ENCODE results near the gene LRRC36. TPM values are rescaled to one million over a fixed set of nuclear protein-coding genes. Genes with fewer than 3 reads are reported as not detected.
A peak's percentile ranks its signal among the peaks of the same experiment; 100 is the strongest.

The LRRC36 gene
- total and polyA plus RNA-seq, 9 of the 15 experiments (the other 6 are each of a cell fraction or from before 2014, with no cell fraction given), result 0.09 to 0.40 (median 0.17) TPM; not detected in 1

- TF ChIP-seq ZBTB26 (CRISPR knock-in tag; IDR thresholded peaks at IDR 0.05) (no peak), ZNF124 (CRISPR knock-in tag; IDR thresholded peaks at IDR 0.05) (no peak), ARID3A (IDR thresholded peaks at IDR 0.05; ENCODE audit: borderline replicate concordance, low read depth, low read length) (no peak), RBFOX2 (IDR thresholded peaks at IDR 0.05; ENCODE audit: low read depth, low read length) (peak; percentile 14), NFE2 (IDR thresholded peaks at IDR 0.05; ENCODE audit: low read depth) (peak; percentile 43; the same call in 1 of the 2 replicates), PATZ1 (CRISPR knock-in tag; IDR thresholded peaks at IDR 0.05; ENCODE audit: borderline replicate concordance) (no peak), ZBTB8A (IDR thresholded peaks at IDR 0.05; ENCODE audit: partially characterized antibody) (no peak), EGR1 (conservative IDR thresholded peaks at IDR 0.05) (no peak), NR2F6 (CRISPR knock-in tag; IDR thresholded peaks at IDR 0.05) (no peak), CBFB (CRISPR knock-in tag; IDR thresholded peaks at IDR 0.05) (0 out of 2 replicates have a peak, but pooled peaks have one; percentile 28), CHD1 (IDR thresholded peaks at IDR 0.05; ENCODE audit: low read length) (no peak), ASH1L (IDR thresholded peaks at IDR 0.05; ENCODE audit: borderline replicate concordance, low read depth, partially characterized antibody) (no peak), HDAC3 (IDR thresholded peaks at IDR 0.05; ENCODE audit: borderline replicate concordance, partially characterized antibody) (no peak), L3MBTL2 (IDR thresholded peaks at IDR 0.05) (peak; percentile 19; the same call in 1 of the 2 replicates), IFI16 (CRISPR knock-in tag; IDR thresholded peaks at IDR 0.05) (no peak), ELK3 (CRISPR knock-in tag; IDR thresholded peaks at IDR 0.05) (no peak), TFAM (CRISPR knock-in tag; conservative IDR thresholded peaks at IDR 0.05) (no peak), ZNF347 (CRISPR knock-in tag; IDR thresholded peaks at IDR 0.05; ENCODE audit: low read depth) (no peak)
- TF ChIP-seq, protein P1, sequence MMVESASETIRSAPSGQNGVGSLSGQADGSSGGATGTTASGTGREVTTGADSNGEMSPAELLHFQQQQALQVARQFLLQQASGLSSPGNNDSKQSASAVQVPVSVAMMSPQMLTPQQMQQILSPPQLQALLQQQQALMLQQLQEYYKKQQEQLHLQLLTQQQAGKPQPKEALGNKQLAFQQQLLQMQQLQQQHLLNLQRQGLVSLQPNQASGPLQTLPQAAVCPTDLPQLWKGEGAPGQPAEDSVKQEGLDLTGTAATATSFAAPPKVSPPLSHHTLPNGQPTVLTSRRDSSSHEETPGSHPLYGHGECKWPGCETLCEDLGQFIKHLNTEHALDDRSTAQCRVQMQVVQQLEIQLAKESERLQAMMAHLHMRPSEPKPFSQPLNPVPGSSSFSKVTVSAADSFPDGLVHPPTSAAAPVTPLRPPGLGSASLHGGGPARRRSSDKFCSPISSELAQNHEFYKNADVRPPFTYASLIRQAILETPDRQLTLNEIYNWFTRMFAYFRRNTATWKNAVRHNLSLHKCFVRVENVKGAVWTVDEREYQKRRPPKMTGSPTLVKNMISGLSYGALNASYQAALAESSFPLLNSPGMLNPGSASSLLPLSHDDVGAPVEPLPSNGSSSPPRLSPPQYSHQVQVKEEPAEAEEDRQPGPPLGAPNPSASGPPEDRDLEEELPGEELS (CRISPR knock-in tag; IDR thresholded peaks at IDR 0.05; ENCODE audit: borderline replicate concordance), result 0 out of 2 replicates have a peak, but pooled peaks have one; percentile 49
Observed at GRCh38 chr16:67277999-67278772, 48.4 kb upstream of the LRRC36 start (continued).

Measured in K562 (cell line).